ENCODE data around the gene HLA-F.

HLA-F gene

GRCh38 chr6:29757701-29758293, 34.6 kb downstream of the HLA-F start:
- Histone ChIP-seq H3K36me3 (ENCODE audit: control insufficient read depth in 2 of 2, insufficient read depth in 1 of 2, low read length in 2 of 2) (no peaks in the 10 kb centered on the region), H3K27ac (ENCODE audit: extremely low read depth, low read depth, low read length) (no peak overlapping the region; the same call in 1 of the 2 replicates), H3K9me3 (ENCODE audit: control insufficient read depth, insufficient read depth, low read depth, low read length) (no peaks in the 10 kb centered on the region), H3K4me3 (ENCODE audit: low read depth, low read length) (no peak overlapping the region), H3K4me1 (ENCODE audit: control insufficient read depth, insufficient read depth, low read length) (no peaks in the 10 kb centered on the region)
- POLR2A ChIA-PET = interaction anchor here (1.7 kb wide), 1 partner anchor 9 kb away, joined by 11 read pairs; no protein-coding TSS in a partner anchor
- TF ChIP-seq ZNF394 (tag by site-specific recombination; IDR thresholded peaks at IDR 0.05; ENCODE audit: borderline replicate concordance) (no peak), ZBTB20 (tag by site-specific recombination; IDR thresholded peaks at IDR 0.05) (0 out of 2 replicates have a peak, but pooled peaks have one; percentile 18), HOXC10 (CRISPR knock-in tag; IDR thresholded peaks at IDR 0.05) (no peak), TRIM28 (IDR thresholded peaks at IDR 0.05; ENCODE audit: borderline replicate concordance, low read length) (no peak)
- CTCF ChIA-PET = interaction anchor here (0.6 to 2.3 kb wide), 11 partner anchors 20 to 110 kb away, joined by 3 to 13 read pairs (median 5); no protein-coding TSS in a partner anchor

GRCh38 chr6:29758761-29759160, 35.5 kb downstream of the HLA-F start:
- POLR2A ChIA-PET = interaction anchor here (1.7 kb wide), 1 partner anchor 10 kb away, joined by 11 read pairs; no protein-coding TSS in a partner anchor
- TF ChIP-seq ZNF747 (tag by site-specific recombination; IDR thresholded peaks at IDR 0.05) (no peak), ZNF398 (tag by site-specific recombination; IDR thresholded peaks at IDR 0.05) (no peak), ZNF514 (tag by site-specific recombination; IDR thresholded peaks at IDR 0.05) (no peak), REST (tag by site-specific recombination; IDR thresholded peaks at IDR 0.05) (no peak), ZNF473 (tag by site-specific recombination; IDR thresholded peaks at IDR 0.05) (no peak), ZBTB48 (tag by site-specific recombination; IDR thresholded peaks at IDR 0.05) (no peak), ZNF24 (tag by site-specific recombination; IDR thresholded peaks at IDR 0.05) (no peak), REPIN1 (tag by site-specific recombination; IDR thresholded peaks at IDR 0.05; ENCODE audit: low read depth) (no peak), ZNF292 (tag by site-specific recombination; IDR thresholded peaks at IDR 0.05; ENCODE audit: borderline replicate concordance, low read depth) (no peak), ZNF561 (tag by site-specific recombination; IDR thresholded peaks at IDR 0.05; ENCODE audit: borderline replicate concordance) (no peak)
- Histone ChIP-seq H3K4me3 (ENCODE audit: low read depth, low read length) (no peak overlapping the region), H3K4me1 (ENCODE audit: control insufficient read depth, insufficient read depth, low read length) (no peaks in the 10 kb centered on the region), H3K36me3 (ENCODE audit: control insufficient read depth in 2 of 2, insufficient read depth in 1 of 2, low read length in 2 of 2) (no peaks in the 10 kb centered on the region), H3K9me3 (ENCODE audit: control insufficient read depth, insufficient read depth, low read depth, low read length) (no peaks in the 10 kb centered on the region), H3K27ac (ENCODE audit: extremely low read depth, low read depth, low read length) (no peak overlapping the region)
- CTCF ChIA-PET = interaction anchor here (1.2 to 2.3 kb wide), 7 partner anchors 21 to 111 kb away, joined by 4 to 11 read pairs (median 5); no protein-coding TSS in a partner anchor

- H3K4me1 ChIP-seq (ENCODE audit: control insufficient read depth, insufficient read depth, low read length) = no peaks in the 10 kb centered on the region
- ChIA-PET CTCF (interaction anchor here (0.5 to 2.3 kb wide), 4 partner anchors 22 to 347 kb away, joined by 3 to 11 read pairs (median 6); no protein-coding TSS in a partner anchor), POLR2A (interaction anchor here (1.7 kb wide), 1 partner anchor 11 kb away, joined by 11 read pairs; no protein-coding TSS in a partner anchor)
- H3K9me3 ChIP-seq (ENCODE audit: control insufficient read depth, insufficient read depth, low read depth, low read length) = no peaks in the 10 kb centered on the region
- no peak overlapping the region for H3K4me3 ChIP-seq (ENCODE audit: low read depth, low read length)
- no peak overlapping the region for H3K27ac ChIP-seq (ENCODE audit: extremely low read depth, low read depth, low read length)
- no peaks in the 10 kb centered on the region for H3K36me3 ChIP-seq (ENCODE audit: control insufficient read depth in 2 of 2, insufficient read depth in 1 of 2, low read length in 2 of 2)
- 0 out of 2 replicates have a peak, but pooled peaks have one; percentile 15 for TF ChIP-seq ZBTB17 (tag by site-specific recombination; IDR thresholded peaks at IDR 0.05)
- no peak for TF ChIP-seq ZNF776 (tag by site-specific recombination; IDR thresholded peaks at IDR 0.05; ENCODE audit: borderline replicate concordance)
These were observed 36.2 kb downstream of the HLA-F start for GRCh38 chr6:29759457-29759856.
